ENCODE results near the gene DGAT2.

DGAT2 gene

DNA sequence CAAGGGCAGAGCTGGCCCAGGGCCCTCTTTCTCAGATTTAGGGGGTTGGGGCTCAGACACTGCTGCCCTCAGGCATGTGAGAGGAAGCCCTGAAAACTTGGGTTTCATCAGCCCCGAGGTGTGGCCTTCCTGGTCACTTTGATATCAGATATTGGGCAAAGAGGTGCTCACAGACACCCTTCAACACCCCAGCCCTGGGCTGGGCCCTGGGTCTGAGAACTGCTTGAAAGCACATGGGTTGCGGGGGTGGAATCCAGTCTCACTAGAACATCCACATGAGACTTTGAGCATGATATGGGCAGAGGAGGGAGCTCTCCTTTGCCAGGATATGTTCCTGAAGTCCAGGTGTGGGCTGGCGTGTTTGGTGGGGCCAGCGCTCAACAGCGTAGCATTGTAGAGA, 10.4 kb downstream of the DGAT2 start:
- no peak for DNase-seq (ENCODE audit: low read depth in 2 of 2)

DNA sequence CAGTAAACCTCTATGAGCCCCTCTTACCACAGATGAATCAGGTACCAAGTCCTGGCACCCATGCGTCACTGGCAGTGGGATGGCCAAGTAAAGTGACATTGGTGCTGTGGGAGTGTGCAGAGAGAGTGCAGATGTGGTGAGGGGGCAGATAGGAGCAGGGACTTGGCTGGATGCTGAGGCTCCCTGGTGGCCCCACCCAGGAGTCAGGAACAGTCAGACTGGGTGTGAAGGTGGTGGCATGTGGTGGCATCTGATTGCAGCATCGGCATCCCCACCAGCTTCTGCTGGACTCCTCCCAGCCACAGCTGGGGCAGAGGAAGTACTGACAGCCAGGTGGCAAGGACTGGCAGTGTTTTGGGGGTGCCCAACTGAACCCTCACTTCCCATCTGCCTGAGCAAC, 11.4 kb downstream of the DGAT2 start:
- DNase-seq (ENCODE audit: low read depth in 2 of 2), result no peak

DNA sequence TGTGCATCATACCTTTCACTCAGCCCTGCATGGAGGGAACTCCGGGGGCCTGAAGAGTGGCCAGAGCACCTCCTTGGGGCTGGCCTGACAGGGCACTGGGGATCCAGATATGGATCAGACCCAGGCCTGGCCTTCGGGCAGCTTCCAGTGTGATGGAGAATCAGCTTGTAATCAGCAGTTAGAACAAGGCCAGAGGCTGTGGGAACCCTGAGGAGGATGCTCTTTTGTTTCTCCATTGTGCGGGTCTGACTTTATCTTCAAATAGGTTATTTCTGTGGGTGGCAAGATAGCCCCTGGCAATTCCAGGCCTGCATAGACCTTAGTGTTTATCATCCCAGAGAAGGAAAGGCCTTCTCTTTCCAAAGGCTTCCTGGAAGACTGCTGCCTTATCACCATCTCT, 12.3 kb downstream of the DGAT2 start:
- no peak for DNase-seq (ENCODE audit: low read depth in 2 of 2)

DNA sequence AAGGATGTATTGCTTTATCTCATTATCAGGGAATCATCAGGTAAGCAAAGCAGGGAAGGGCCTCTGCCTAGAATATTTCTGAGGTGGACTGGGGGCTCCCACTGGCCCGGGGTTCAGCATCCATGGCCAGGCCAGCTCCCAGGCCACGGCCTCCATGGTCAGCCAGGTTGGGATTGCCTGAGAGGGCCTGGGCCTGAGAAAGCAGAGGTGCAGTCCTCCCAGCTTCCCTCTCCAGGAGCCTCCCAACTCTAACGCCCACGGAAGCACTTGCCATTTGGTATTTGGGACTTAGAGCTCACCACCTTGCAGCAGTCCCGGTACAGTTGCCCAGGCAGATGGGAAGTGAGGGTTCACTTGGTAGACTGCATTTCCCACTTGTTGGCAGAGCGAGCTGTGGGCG, 12.7 kb downstream of the DGAT2 start:
- no peak for DNase-seq (ENCODE audit: low read depth in 2 of 2)

DNA sequence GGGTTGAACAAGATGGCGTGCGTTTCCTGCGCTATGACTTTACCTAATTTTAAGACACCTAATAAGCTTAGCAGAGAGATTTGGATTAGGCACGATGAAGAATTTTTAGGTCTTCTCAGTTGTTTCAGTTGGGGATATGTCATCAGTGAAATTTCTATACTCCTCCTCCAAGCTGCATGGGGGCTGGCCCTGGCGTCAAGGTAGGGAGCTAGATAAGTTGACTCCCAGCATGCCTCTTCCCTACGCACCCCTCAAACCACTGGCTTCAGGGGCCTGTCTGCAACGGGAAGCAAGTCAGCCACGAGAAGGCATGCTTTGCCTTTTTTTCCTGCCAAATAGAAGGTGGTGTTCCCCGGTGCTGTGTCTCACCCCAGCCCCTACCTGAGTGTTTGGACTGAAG, 13.3 kb downstream of the DGAT2 start:
- no peak for DNase-seq (ENCODE audit: low read depth in 2 of 2)

DNA sequence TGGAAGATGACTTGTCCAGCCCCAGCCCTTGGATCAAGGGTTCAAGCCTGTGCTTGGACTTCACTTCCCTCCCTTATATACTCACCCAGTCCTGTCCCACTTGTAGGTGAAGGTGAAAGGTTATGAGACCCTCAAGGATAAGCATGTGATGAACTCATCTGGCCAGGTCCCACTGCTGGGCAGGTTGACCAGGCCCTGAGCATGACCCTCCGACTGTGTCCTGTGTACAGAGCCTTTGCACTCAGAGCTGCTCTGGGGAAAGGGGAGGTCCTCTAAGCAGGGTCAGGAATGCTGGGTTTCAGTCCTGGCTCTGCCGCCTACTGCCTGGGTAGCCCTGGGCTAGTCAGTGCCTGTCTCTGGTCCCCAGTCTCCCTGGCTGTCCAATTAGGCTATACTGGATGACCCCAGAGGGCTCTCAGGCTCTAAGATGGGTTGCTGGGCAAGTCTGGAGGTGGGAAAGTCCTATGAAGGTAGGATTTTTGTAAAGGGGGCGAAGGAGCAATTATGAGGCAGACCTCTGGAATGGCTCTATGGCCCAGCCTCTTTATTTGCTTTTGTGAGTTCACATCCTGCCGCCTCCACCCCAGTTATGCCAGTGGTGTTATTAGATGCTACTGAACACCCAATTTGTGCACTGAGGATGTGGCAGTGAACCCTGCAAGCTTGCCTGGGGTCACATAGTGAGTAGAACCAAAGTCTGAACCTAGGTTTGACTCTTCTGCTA, 14.1 kb downstream of the DGAT2 start:
- DNase-seq (ENCODE audit: low read depth in 2 of 2), result no peak

DNA sequence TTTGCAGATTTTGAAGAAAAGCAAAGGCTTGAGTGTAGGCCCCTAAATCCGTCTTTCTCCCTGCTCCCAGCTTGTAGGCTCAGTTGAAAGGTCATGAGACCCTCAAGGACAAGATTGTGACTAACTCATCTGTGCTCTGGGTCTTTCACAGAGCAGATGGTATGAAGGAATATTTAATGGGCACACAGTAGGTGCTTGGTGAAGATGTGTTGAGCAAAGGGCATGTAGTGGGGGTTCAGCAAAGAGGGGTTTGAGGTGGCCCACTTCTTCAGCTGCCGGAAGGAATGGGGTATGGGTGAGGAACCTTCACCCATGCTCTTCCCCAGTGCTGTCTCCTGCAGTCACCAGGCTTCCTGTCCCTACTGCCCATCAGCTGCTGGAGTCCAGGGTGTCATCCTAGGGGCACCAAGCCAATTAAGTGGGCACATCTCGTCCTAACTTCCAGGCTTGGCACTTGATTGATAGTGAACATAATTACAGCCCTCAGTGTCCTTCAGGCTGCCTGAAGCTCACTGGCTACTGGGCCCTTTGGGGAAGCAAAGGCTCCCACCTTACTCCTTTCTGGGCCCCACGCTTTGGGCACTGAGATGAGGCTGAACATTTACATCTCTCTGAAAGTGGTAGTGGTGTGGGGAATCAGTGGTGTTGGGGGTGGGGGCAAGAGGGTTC, 15.0 kb downstream of the DGAT2 start:
- no peak for DNase-seq (ENCODE audit: low read depth in 2 of 2)

DNA sequence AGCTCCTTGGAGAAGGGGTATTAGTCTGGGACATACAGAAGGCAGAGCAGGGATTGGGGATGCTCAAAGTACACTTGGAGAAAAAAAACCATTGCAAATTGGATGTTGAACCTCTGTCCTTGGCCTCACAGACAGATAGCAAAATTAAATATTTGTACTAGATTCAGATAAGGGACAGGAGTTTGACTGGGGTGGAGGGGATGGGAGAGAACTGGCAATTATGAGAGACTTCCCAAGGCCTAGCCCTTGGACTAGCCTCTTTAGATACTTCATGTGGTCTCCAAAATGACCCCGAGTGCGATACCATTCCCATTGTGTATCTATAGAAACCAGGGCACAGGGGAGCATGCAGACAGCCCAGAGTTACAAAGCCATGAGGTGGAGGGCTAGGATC, 15.5 kb downstream of the DGAT2 start:
- no peak for DNase-seq (ENCODE audit: low read depth in 2 of 2)

DNA sequence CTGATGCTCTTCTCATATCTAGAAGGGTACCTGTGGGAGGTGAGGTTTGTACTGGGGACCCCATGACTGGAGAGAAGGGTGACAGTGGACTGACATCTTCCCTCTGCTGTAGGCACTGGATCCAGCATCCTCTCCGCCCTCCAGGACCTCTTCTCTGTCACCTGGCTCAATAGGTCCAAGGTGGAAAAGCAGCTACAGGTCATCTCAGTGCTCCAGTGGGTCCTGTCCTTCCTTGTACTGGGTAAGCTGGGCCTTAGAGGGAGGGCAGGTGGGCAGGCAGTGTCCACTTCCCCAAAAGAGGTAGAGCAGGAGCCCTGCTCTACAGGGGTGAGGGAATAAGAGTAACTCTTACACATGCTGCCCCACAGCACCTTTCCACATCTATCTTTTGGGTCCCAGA, 15.9 kb downstream of the DGAT2 start:
- no peak for DNase-seq (ENCODE audit: low read depth in 2 of 2)

DNA sequence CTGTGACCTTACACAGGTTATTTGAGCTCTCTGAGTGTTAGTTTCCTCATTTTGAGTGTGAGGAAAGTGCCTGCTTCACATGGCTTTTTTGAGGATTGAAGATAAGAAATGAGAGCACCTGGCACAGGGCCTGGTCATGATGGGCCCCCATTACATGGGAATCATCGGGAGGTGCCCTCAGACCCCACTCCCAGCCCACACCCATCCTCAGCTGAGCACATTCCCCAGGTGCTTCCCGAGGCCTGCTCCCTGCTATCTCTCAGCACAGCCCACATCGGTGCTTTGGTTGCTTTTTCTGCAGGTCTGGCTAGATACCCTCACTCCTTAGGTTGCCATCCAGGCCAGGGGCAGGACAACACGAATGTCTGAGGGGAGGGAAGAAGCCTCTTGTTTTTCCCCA, 16.6 kb downstream of the DGAT2 start:
- DNase-seq (ENCODE audit: low read depth in 2 of 2), result no peak

DNA sequence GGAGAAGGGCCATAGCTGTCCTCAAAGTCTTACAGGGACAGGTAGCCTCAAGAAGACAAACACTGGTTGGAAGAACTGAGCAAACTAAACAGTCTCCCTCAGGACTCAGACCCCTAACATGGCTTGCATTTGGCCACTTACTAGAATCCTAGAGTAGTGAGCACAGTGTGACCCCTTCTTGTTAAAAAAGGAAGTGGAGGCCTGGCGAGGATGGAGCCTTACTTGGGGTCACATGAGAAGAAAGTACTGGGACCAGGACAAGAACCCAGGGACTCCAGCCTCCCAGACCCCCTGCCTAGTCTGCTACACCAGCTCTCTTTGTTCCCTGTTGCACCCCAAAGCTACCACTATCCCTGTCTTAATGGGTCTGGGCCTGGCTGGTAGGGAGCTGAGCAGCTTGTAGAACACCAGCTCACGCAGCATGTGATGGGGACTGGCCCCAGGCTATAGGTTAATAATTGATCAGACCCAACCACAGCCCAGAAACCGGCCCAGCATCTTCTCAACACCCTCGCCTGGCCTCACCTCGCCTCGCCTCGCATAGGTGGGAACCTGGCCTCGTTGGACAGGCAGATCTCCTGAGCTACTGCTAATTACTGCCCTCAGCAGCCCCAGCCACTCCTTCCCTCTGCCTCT, 17.6 kb downstream of the DGAT2 start:
- DNase-seq (ENCODE audit: low read depth in 2 of 2), result no peak

DNA sequence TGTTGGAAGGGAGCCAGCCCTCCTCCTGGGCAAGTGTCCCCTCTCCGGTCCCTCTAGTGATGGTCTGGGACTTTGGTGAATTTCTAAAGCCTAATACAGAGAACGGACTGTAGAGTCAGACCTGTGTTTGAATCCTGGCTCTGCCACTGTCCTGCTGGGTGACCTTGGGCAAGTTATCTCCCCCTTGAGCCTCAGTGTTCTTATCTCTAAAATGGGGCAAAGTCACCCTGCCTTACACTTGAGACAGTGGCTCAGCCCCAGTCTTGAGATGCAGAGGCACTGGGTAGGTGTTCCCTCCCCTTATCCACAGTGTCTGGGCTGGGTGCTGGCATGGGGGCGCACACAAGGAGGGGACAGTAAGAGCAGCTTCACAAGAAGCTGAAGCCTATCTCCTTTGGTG, 20.9 kb downstream of the DGAT2 start:
- no peak for DNase-seq (ENCODE audit: low read depth in 2 of 2)

DNA sequence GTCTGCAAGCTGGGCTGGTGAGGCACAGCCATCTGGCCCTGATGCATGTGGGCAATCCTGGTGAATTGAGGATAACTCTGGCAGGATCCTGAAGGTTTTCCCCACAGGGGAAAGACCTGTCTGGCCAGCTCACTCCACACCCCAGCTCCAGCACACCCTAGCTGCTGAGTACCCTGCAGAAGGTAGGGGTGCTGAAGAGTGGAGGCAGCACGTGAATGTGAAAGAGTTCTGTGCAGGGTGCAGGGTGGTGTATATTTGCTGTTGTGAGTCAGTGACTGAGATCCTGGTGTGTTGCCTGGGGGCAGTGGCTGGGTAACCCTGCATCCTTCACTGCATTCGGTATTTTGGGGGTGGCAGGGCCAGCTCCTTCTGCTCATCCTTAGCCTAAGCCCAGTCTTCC, 22.4 kb downstream of the DGAT2 start:
- DNase-seq (ENCODE audit: low read depth in 2 of 2), result no peak

DNA sequence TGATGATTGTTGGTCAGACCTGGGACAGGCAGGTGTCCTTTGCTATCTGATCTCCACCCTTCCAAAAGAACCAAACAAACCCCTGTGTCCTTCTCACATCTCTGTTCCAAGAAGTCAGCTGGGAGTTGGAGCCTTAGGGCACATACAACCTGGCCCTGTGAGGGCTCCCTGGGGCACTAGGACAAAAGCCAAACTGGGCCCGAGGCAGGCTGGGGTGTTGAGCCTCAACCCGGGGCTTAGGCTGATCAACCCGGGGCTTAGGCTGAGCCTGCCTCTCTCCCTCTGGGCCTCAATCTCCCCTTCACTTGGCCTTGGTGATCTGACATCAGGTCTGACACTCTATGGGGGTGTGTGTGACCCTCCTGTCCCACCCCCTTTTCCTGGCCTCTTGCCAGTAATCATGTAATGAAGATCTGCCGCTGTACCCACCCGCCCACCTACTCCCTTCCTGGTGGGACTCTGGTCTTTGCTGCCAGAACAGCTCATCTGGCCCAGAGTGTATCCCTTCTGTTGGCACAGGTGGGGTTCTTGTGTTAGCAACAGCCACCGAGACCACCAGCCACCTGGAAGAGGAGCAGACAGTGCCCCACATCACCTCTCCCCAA, 23.7 kb downstream of the DGAT2 start:
- DNase-seq (ENCODE audit: low read depth in 2 of 2), result no peak

DNA sequence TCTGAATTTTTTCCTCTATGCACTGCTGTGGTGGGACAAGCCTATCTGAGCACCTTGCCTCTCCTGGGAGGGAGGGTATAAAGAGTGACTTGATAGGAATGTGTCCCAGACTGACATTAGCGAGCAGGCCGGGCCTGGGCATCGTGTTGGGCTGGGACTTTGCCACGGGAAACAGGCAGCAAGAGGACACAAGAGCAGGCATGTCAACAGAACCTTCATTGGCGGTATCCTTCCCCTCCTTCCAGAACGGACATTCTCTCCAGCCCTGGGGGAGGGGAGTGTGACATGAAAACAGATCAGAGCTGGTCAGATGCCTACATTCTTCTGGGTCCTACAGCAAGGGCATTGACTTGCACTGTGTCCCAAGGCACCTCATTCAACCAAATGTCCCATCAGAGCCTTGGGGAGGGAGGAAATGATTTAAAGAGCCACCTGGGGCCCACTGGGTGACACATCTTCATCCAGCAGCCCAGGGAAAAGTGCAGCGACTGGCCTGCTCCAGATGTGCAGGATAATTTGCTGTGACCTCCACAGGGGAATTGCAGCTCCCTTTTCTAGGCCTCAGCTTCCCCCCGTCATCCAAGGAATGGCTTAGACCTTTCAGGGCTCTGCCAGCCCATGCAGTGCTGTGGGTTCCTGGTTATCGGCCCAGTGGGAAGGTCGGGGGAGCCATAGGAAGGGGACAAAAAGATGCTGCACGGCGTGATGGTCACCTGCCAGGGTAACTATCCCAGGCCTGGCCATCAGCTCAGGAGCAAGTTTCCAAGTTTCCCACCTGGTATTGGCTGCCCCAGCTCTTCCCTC, 24.6 kb downstream of the DGAT2 start:
- no peak for DNase-seq (ENCODE audit: low read depth in 2 of 2)

DNA sequence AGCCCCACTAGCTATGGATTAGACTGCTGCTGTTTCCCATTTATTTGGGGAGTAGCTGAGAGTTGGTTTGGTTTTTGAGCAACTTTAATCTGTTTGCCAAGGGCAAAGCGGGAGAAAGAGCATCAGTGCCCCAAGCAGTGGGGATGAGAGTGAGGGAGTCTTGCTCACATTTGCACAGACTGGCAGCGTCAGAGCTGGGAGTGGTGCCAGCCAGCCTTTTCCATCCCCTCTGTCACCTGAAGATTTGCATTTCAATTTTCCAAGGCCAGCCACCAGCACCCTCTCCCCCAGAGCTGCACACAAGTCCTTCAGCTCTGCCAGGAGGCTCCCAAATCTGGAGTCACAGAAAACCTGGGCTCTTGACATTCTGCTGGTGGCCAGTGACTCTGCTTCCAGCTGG, 25.4 kb downstream of the DGAT2 start:
- DNase-seq (ENCODE audit: low read depth in 2 of 2), result no peak

DNA sequence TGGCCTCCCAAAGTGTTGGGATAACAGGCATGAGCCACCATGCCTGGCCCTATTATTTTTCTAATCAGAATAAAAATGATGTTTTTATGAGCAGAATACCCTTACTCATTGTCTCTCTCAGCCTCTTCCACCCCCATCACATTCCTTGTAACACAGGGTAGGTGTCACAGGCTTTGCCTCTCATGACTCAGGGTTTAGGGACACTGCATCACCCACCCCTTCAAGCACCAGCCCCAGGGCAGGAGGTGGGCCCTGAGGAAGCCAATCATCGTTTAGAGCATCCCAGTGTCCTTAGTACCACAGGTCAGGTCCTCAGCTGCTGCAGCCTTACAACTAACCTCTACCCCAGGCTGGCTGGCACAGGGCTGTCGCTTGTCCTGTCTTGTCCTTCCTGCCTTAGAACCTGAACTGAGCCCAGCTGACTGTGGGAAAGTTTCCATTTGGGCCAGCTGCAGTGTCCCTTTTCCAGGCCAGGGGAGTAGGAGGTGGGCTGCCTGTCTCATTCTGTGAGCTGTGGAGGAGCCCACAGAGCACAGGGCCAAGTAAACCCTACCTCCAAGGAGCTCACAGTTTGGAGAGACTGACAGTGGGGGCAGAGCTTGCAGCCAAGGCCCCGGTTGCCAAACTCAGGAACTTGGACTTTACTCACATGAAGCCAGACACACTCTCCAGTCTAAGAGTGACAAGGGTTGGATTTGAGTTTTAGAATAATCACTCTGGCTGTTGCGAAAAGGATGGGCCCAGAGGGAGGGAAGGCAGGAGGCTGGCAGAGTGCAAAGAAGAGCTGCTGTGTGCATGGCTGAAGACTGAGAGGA, 26.9 kb downstream of the DGAT2 start:
- no peak for DNase-seq (ENCODE audit: low read depth in 2 of 2)

DNA sequence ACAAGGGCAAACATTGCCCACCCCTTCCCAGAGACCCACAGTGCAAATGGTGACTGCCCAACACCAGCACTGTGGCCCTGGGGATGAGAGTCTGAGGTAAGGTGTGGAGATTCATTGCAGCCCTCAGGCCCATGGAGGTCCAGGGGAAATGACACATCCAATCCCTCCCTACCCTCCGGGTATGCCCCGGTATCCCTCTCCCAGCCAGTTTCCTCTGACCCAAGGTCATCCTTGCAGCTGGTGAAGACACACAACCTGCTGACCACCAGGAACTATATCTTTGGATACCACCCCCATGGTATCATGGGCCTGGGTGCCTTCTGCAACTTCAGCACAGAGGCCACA, 27.5 kb downstream of the DGAT2 start:
- DNase-seq (ENCODE audit: low read depth in 2 of 2), result no peak

DNA sequence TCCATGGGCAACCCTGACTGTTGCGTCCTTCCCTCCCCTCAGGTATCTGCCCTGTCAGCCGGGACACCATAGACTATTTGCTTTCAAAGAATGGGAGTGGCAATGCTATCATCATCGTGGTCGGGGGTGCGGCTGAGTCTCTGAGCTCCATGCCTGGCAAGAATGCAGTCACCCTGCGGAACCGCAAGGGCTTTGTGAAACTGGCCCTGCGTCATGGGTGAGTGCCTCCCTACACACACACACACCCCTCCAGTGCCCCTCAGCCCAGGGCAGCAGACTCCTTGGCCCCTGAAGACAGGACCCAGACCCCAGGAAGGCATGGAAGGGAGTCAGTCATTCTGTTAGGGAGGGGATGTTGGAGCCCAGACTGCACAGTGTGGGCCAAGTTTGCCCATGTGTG, 28.5 kb downstream of the DGAT2 start:
- DNase-seq (ENCODE audit: low read depth in 2 of 2), result no peak

DNA sequence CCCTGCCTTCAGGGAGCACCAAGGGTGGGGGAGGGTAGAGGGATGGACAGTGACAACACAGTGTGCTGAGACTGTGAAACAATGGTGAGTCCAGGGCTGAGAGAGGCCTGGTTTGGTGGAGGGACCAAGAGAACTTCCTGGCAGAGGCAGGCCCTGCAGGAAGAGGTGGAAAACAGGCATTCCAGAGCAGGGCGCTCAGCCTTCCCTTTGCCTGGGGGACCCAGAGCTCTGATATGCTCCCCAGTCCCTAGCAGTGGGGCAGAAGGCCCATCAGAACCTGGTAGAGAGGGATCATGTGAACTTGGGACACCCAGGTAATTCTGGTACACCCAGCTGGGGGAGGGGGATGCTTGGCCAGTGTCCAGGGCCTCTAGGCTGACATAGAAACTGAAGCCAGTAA, 29.2 kb downstream of the DGAT2 start:
- DNase-seq (ENCODE audit: low read depth in 2 of 2), result no peak

DNA sequence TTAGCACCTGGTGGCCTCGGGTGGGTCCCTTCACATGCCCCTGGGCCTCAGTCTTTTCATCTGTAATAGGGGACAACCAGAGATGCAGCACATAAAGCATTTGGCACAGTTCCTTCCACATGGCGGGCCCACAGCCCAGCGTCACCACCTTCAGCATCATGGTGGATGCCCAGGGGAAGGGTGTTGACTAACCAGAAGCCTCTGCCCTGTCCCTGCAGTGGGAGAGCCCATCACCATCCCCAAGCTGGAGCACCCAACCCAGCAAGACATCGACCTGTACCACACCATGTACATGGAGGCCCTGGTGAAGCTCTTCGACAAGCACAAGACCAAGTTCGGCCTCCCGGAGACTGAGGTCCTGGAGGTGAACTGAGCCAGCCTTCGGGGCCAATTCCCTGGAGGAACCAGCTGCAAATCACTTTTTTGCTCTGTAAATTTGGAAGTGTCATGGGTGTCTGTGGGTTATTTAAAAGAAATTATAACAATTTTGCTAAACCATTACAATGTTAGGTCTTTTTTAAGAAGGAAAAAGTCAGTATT, 31.6 kb downstream of the DGAT2 start:
- no peak for DNase-seq (ENCODE audit: low read depth in 2 of 2)
